NCI-H446 treated with DMSO at 0.1 percent for 48 hours (cell line): ENCODE data around the gene GPS1.

Experiments
- DNase-seq: peaks from one replicate; lab custom pipeline; 2025; lab: John Stamatoyannopoulos, UW

The GPS1 gene

DNA sequence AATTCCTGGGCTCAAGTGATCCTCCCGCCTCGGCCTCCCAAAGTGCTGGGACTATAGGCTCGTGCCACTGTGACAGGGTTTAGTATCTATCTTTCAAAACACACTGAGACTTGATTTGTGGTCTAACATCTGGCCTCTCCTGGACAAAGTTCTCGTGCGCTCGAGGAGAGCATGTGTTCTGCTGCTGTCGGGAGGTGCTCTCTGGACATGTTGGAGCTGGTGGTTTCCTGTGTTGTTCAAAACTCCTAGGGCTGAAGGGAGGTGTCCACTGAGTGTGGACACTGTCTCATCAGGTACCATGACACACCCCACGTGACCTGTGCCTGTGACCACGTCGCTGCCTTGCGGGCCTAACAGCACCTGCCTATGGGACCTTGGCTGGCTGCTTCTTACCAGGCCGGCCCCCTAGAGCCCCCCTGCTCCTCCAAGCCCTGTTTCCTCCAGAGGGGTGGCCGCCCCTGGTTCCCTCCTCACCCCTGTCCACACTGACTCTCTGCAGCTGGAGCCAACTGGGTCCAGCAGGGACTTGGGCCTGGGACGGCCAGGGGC, 5.7 kb upstream of the GPS1 start:
- DNase-seq, result no peak

DNA sequence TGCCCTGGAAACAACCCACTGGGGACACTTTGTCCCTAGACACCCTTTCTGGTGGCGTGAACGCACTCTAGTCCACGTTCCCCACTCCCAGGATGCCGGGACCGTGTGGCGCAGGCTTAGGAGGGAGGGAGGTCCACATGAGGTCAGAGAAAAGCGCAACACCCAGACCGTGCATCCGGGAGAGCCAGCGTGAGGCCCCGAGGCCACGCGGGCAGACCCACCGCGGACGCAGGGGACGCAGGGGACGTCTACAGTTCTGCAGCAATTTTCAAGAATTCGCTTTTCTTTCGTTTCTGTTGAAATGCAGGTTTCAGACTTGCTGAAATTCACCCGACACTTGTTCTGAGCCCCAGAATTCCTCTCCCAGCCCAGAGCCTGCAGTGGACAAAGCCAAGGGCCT, 4.8 kb upstream of the GPS1 start:
- no peak for DNase-seq

GRCh38 chr17:82047379-82047778, 4.3 kb upstream of the GPS1 start:
- DNase-seq, result no peak

- no peak for DNase-seq
These were observed 3.7 kb upstream of the GPS1 start for GRCh38 chr17:82047914-82048570.

DNA sequence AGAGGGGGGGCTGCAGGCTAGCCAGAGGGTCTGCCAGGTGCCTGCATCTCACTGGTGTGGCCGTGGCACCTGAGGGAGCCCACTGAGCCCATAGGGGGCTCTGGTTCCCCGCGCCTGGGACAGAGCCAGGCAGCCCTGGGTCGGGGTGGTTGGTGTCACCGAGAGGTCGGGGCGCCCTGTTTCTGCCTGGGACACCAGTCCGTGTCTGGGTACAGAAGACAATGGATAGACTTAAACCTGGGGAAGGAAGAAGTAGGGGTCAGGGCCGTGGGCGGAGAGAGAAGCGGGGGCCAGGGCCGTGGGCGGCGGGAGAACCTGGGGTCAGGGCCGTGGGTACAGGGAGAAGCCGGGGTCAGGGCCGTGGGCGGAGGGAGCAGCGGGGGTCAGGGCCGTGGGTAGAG, 3.1 kb upstream of the GPS1 start:
- no peak for DNase-seq

- DNase-seq, result no peak
These were observed 2.6 kb upstream of the GPS1 start for GRCh38 chr17:82049106-82049505.

DNA sequence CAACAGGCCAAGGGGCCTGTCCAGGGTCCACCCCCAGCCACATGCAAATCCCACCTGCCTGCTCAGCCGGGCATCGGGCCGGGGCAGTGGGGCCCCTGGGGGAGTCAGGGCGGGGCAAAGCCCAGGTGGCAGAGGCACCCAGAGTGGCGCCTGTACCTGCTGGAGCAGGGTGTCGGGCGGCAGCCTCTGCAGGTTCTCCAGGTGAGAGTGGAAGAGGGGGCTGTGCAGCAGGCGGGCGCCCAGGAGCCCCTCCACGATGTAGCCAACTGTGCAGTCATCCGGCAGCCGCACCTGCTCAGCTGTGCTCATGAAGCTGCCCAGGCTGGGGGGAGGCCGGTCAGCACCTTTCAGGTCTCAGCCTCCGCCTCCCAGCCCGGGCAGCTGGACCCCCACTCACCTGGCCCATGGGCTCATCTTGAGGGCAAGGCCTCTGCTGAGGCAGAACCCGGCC, 2.2 kb upstream of the GPS1 start:
- DNase-seq, result no peak

DNA sequence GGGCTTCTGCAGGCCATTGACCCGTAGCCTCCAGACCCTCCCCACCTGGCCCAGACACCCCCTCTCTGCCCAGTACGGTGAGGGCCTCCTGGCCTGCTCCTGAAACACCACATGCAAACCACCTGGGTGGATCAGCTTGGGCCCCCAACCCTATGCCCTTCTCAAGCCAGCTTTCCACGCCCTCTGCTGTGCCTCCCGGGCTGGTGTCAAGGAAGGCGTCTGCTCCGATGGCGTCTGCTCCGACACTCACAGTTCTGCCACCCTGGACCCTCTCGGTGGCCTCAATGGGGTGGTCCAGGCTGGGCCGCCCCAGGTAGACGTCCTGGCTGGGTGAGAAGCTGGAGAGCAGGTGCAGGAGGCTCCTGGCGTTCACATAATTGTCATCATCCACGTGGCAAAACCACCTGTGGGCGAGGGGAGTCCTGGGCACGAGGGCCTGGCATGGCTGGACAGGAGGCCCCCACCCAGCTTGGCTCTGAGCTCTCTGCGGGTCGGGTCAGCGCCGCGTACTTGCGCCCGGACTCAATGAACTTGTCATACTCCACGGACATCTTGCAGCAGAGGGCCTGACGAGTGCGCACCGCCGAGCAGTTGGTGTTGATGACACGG, 1.4 kb upstream of the GPS1 start:
- no peak for DNase-seq

GRCh38 chr17:82050761-82051641, 697 bp upstream of the GPS1 start:
- DNase-seq, result no peak

DNA sequence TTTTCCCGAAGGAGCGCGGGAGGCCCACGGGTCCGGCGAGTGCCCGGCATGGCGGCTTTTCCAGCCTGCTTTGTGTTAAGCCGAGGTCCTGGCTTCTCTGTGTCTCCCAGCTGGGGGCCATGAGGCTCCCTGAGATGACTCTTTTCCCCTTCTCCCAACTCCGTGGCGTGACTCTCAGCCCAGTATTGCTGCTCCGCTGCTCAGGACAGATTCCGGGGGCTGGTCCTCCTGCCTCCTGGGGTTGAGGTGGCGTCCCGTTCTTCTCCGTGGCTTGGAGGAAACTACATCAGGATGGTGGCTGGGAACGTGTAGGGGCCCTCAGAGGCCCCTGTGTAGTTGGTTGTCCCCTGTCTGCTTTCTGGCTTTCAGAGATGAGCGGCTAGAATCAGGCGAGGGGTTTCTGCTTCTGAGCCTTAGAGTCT, 951 bp downstream of the GPS1 start:
- no peak for DNase-seq

- DNase-seq, result no peak
These were observed 1.4 kb downstream of the GPS1 start for GRCh38 chr17:82053130-82053529.

DNA sequence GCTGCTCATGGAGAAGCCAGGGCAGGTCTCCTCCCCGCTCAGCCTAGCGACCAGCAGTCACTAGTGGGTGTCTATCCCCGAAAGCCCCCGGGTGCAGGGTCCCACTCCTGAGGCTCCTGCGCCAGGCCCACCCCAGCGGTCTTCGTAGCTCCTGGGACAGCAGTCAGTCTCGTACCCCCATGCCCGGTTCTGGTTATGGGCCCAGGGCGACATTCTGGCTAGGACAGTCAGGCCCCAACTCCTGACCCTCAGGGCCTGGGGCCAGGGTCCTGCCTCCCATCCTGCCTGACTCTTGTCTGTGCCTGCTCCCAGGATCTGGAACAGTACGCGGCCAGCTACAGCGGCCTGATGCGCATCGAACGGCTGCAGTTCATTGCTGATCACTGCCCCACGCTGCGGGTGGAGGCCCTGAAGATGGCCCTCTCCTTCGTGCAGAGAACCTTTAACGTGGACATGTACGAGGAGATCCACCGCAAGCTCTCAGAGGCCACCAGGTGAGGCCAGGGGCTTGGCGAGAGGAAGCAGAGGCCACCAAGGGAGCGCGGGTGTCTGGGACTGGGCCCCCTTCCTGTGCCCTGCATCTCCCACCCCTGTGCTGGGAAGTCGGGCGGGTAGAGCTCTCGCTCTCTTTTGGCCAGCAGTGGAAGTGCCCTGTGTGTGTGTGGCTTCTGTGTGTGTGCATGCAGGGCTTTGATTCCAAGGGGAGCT, 2.0 kb downstream of the GPS1 start:
- DNase-seq, result no peak

DNA sequence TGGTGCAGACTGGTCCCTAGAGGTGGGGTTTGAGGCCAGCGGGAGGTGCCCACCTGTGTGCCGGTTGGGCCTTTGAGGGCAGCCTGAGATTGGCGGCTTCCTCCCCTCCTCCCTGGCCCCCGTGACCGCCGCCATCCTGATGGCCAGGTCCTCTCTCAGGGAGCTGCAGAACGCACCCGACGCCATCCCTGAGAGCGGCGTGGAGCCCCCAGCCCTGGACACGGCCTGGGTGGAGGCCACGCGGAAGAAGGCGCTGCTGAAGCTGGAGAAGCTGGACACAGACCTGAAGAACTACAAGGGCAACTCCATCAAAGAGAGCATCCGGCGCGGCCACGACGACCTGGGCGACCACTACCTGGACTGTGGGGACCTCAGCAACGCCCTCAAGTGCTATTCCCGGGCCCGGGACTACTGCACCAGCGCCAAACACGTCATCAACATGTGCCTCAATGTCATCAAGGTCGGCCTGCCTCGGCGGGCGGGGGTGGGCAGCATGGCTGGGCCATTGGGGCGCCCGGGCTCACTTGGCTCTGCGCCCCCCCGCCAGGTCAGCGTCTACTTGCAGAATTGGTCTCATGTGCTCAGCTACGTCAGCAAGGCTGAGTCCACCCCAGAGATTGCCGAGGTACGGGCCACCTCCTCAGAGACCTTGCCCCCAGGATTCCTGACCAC, 2.8 kb downstream of the GPS1 start:
- DNase-seq, result no peak

DNA sequence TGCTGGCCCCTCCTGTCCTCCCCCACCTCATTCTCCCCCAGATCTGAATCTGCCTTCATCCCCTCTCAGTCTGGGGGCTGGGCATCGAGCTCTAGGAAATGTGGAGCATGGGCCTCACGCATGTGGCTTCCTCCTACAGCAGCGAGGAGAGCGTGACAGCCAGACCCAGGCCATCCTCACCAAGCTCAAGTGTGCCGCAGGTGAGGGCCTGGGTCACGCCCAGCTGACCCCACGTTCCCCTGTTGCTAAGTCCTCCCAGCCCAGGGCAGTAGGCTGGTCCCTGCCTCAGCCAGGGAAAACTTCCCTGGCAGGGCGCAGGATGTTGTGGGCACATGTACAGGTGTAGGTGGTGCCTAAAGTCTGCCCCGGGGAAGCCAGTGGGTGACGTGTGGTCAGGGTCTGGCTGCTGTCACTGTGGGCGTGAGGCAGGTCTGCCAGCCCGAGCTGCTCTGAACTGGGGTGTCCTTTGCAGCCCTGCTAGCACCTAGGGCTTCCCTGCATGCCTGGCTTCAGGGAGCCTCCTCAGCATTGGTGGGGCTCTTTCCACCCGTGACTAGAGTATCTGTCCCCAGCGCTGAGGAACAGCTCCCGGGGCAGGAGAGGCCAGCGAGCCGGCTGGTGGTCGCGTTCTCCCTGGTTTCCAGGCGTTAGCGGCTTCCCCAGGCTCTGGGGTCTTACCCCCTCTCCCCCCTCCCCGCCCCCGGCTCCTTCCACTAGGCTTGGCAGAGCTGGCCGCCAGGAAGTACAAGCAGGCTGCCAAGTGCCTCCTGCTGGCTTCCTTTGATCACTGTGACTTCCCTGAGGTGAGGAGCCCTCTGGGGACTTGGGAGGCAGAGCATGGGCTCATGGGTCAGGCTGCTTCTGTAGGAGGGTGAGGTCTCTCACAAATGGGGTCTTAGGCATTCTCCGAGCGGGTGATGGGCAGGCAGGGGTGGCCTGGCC, 3.6 kb downstream of the GPS1 start:
- DNase-seq, result no peak

DNA sequence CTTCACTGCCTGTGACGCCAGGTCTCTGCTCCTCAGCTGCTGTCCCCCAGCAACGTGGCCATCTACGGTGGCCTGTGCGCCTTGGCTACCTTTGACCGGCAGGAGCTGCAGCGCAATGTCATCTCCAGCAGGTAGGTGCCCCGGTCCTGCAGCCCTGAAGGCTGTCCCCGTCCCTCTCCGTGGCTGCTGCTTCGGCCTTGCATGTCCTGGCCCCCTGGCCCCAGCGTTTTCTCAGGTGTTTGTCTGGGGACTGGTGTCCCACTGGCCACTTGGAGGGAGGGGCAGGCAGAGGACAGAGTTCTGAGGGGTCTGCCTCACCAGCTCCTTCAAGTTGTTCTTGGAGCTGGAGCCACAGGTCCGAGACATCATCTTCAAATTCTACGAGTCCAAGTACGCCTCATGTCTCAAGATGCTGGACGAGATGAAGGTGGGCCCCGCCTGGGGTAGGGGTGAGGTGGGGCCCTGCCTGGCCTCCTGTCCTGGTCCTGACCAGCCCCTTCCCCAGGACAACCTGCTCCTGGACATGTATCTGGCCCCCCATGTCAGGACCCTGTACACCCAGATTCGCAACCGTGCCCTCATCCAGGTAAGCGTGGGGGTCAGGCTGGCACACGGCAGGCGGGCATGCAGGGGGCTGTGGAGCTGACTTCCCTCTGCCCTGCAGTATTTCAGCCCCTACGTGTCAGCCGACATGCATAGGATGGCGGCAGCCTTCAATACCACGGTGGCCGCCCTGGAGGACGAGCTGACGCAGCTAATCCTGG, 4.4 kb downstream of the GPS1 start:
- no peak for DNase-seq

DNA sequence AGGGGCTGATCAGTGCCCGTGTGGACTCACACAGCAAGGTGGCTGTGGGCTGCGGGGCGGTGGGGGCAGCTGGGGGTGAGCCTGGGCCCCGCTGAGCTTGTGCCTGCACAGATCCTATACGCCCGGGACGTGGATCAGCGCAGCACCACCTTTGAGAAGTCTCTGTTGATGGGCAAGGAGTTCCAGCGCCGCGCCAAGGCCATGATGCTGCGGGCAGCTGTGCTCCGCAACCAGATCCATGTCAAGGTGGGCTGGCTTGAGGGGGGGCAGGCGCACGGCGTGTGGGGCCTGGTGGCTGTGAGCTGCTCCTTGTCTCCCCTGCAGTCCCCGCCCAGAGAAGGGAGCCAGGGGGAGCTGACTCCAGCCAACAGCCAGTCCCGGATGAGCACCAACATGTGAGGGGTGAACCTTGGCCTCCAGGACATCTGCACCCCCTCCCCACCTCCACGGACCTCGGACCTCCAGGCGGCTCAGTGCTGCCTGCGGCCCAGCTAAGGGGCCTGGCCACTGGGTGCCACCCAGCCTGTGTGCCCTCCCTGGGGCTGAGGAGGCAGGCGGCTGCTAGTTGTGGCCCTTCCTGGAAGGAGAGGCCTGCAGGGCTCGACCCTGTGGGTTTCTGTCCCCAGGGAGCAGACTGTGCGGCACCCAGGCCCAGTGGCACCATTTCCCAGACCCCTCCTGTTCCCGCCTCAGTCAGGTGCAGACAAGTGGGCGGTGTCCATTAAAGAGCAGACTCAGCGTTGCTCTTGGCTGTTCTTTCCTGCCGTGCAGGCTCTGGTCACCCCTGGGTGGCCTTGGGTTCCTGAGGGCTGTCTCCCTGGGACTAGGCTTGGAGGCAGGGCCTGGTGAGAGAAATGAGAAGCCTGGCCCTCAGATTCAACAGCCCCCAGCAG, 5.3 kb downstream of the GPS1 start:
- no peak for DNase-seq

DNA sequence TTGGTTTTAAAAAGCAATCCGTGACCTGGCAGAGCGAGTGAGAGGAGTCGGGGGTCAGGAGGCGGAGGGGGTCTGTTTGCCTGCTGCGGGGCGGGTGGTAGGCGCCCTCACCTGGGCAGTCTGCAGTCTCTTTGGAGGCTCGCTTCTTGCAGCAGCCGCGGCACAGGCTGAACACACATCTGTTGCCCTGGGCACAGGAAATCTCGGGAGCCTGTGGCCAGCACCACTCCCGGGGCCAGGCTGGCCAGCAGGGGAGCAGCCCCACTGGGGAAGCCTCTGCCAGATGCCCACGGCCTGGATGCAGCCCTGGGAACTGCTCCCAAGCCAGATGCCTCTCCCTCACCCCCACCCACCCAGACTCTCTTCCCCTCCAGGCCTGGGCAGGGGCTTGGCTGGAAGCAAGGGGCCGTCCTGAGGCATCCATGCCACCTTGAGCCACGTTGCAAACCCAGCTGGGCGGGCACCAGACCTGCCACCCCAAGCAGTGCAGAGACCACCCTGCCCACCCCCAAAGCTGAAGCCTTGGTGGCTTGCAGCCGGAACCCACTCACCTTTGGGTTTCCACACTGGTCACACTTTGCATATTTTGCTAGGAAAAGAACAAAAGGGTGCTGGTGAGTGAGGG, 6.6 kb downstream of the GPS1 start:
- no peak for DNase-seq

DNA sequence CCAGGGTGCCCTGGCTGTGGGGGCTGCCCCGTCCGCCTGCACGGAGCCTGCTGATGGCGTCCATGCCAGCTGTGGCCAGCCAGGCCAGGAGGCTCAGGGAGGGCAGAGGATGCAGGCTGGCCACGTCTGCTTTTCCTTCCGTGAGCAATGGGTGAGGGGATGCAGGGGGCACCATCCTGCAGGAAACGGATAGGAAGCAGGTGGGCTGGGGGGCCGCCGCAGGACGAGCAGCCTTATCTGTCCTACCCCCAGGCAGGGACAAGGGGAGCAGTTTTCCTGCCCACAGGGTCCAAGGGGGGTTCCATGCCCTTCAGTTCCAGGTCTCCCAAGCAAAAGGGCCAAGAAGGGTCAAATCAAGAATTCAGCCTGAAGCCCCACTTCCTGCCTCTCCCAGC, 7.2 kb downstream of the GPS1 start:
- no peak for DNase-seq
